Measurements from ENCODE around the gene KSR1.

DNA sequence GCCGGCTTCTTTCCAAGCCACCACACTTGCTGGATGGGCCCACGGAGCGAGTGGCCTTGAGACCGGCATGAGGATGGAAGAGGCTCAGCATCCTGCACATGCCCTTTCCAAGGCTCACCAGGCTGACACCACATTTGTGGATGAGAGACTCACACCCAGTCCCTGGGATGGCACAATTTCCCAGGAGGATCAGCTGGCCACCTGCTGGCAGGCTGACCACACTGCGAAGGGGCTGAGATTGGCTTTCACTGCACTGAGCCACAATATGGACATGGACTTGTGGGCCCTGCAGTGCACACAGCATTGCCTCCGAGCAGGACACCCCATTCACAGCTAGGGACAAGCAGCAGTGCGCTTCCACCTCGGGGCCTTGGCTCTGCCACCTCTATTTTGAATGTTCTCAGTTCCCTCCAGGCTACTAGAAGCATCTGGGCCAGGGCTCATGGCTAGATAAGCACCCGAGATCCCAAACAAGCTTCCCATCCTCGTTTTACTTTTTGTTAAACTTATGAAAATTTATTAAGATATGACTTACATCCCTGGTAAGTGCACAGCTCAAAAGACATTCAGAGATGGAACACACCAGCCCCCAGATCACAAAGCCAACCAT lies 25.3 kb upstream of the KSR1 start:
- peak in 3 of 4 experiments; percentile 19 to 58 (median 55) for TF ChIP-seq CTCF (IDR thresholded peaks at IDR 0.05)
- no peak for TF ChIP-seq POLR2A (IDR thresholded peaks at IDR 0.05)
- no peak for TF ChIP-seq POLR2AphosphoS5 (IDR thresholded peaks at IDR 0.05)
